ENCODE results near the gene SLC35A5.

SLC35A5 gene

GRCh38 chr3:112572701-112573100 is 10.9 kb downstream of the SLC35A5 start:
- no peak for DNase-seq

- peak; percentile 68 for DNase-seq
Observed at GRCh38 chr3:112579232-112579631, 17.4 kb downstream of the SLC35A5 start.

GRCh38 chr3:112579697-112580096 is 17.9 kb downstream of the SLC35A5 start:
- no peak for DNase-seq

- DNase-seq: peak; percentile 75
Observed at GRCh38 chr3:112582244-112582874, 20.5 kb downstream of the SLC35A5 start.

- DNase-seq: no peak
Observed at GRCh38 chr3:112583105-112583504, 21.3 kb downstream of the SLC35A5 start.

- DNase-seq: no peak
Observed at GRCh38 chr3:112585782-112586181, 23.9 kb downstream of the SLC35A5 start.

- DNase-seq: no peak
Observed at GRCh38 chr3:112587336-112587735, 25.5 kb downstream of the SLC35A5 start.

GRCh38 chr3:112593258-112593657 is 31.4 kb downstream of the SLC35A5 start:
- no peak for DNase-seq

- DNase-seq: no peak
Observed at GRCh38 chr3:112594856-112595255, 33.0 kb downstream of the SLC35A5 start.

GRCh38 chr3:112597945-112598344 is 36.1 kb downstream of the SLC35A5 start:
- no peak for DNase-seq

- no peak for DNase-seq
Observed at GRCh38 chr3:112598731-112599130, 36.9 kb downstream of the SLC35A5 start.

- DNase-seq: no peak
Observed at GRCh38 chr3:112602217-112602838, 40.5 kb downstream of the SLC35A5 start.

- DNase-seq: peak; percentile 63
Observed at GRCh38 chr3:112604536-112604935, 42.7 kb downstream of the SLC35A5 start.

GRCh38 chr3:112605285-112605684 is 43.4 kb downstream of the SLC35A5 start:
- peak; percentile 26 for DNase-seq

- DNase-seq: no peak
Observed at GRCh38 chr3:112606098-112606497, 44.3 kb downstream of the SLC35A5 start.

GRCh38 chr3:112607863-112608262 is 46.0 kb downstream of the SLC35A5 start:
- DNase-seq: no peak

- DNase-seq: peak; percentile 13
Observed at GRCh38 chr3:112610121-112610520, 48.3 kb downstream of the SLC35A5 start.

- no peak for DNase-seq
Observed at GRCh38 chr3:112611752-112612515, 50.1 kb downstream of the SLC35A5 start.

GRCh38 chr3:112615989-112616731 is 54.3 kb downstream of the SLC35A5 start:
- no peak for DNase-seq

GRCh38 chr3:112617285-112617684 is 55.4 kb downstream of the SLC35A5 start:
- no peak for DNase-seq

- DNase-seq: peak; percentile 15
Observed at GRCh38 chr3:112619295-112619694, 57.5 kb downstream of the SLC35A5 start.

GRCh38 chr3:112623213-112623612 is 61.4 kb downstream of the SLC35A5 start:
- no peak for DNase-seq

GRCh38 chr3:112623717-112624116 is 61.9 kb downstream of the SLC35A5 start:
- no peak for DNase-seq
